GM21619 (cell line): ENCODE measurements around the gene FRAT1.
"Not testable (repeated sequence)": the region's sequence is repeated elsewhere in the genome, so short reads cannot be mapped to it uniquely, and the experiment has no call there.

Experiments
- ATAC-seq: cut with Tn5 transposase; IDR thresholded peaks from one replicate; pipeline ENCODE4 v1.9.1; 2021; ENCODE audit not compliant: unreplicated experiment

Gene FRAT1

GRCh38 chr10:97334370-97335175, 15.5 kb downstream of the FRAT1 start, which contains the start of gene FRAT2:
TSS of gene FRAT2 (minus strand) at chr10:97334729. CDS start at chr10:97334572, 157 bp downstream.
- peak; percentile 82 for ATAC-seq

GRCh38 chr10:97335188-97335619, 16.1 kb downstream of the FRAT1 start:
- ATAC-seq: no peak

GRCh38 chr10:97336006-97336405, 16.9 kb downstream of the FRAT1 start:
- ATAC-seq: no peak

GRCh38 chr10:97336446-97336845, 17.4 kb downstream of the FRAT1 start:
- ATAC-seq: no peak

GRCh38 chr10:97336942-97337831, 18.1 kb downstream of the FRAT1 start:
- ATAC-seq: no peak

- no peak for ATAC-seq
Observed at GRCh38 chr10:97338041-97338440, 19.0 kb downstream of the FRAT1 start.

GRCh38 chr10:97341416-97341815, 22.3 kb downstream of the FRAT1 start:
- ATAC-seq: no peak

- not testable (repeated sequence) for ATAC-seq
Observed at GRCh38 chr10:97343664-97344063, 24.6 kb downstream of the FRAT1 start.

- ATAC-seq: no peak
Observed at GRCh38 chr10:97347317-97347716, 28.2 kb downstream of the FRAT1 start.

- no peak for ATAC-seq
Observed at GRCh38 chr10:97349752-97350513, 30.9 kb downstream of the FRAT1 start.

GRCh38 chr10:97353945-97354344, 34.9 kb downstream of the FRAT1 start:
- ATAC-seq: no peak

GRCh38 chr10:97355571-97355975, 36.5 kb downstream of the FRAT1 start:
- ATAC-seq: no peak

- no peak for ATAC-seq
Observed at GRCh38 chr10:97356318-97356914, 37.3 kb downstream of the FRAT1 start.

GRCh38 chr10:97356918-97357317, 37.8 kb downstream of the FRAT1 start:
- ATAC-seq: no peak

GRCh38 chr10:97358349-97358748, 39.3 kb downstream of the FRAT1 start:
- no peak for ATAC-seq

GRCh38 chr10:97358781-97359180, 39.7 kb downstream of the FRAT1 start:
- ATAC-seq: no peak

GRCh38 chr10:97360705-97361536, 41.9 kb downstream of the FRAT1 start:
- ATAC-seq: no peak

GRCh38 chr10:97361537-97361901, 42.4 kb downstream of the FRAT1 start:
- ATAC-seq: no peak

GRCh38 chr10:97362310-97363033, 43.4 kb downstream of the FRAT1 start:
- no peak for ATAC-seq
